HepG2 (cell line): Measurements from ENCODE around the gene FCGR1A.
"Not testable (repeated sequence)": the region's sequence is repeated elsewhere in the genome, so short reads cannot be mapped to it uniquely, and the experiment has no call there.

ENCODE experiments used
- MAZ ChIP-seq, 2 experiments: sonication (generic) in 1 of 2; formaldehyde crosslinking in 1 of 2; IDR thresholded peaks; 2 replicates each; pipeline versions ENCODE4 v1.5.0 to v1.6.1; 2012 to 2020; ENCODE audit warnings: low read depth in 2 of 2, mild to moderate bottlenecking in 2 of 2, borderline replicate concordance in 1 of 2, improper control_type of control experiment in 1 of 2, low read length in 1 of 2, missing genetic modification reagents in 1 of 2, moderate library complexity in 1 of 2
- TAF1 ChIP-seq: sonication (generic); formaldehyde crosslinking; IDR thresholded peaks from 2 replicates; pipeline ENCODE4 v1.4.0; 2020; ENCODE audit warnings: missing genetic modification reagents
- TF ChIP-seq, protein P1 (sequence below): sonication (generic); formaldehyde crosslinking; IDR thresholded peaks from 2 replicates; pipeline ENCODE4 v1.8.1; 2023; ENCODE audit warnings: missing genetic modification reagents, inconsistent platforms, borderline replicate concordance
- TF ChIP-seq, protein P2 (sequence below): sonication (generic); formaldehyde crosslinking; IDR thresholded peaks from 2 replicates; pipeline ENCODE4 v1.5.0; 2020; ENCODE audit warnings: mild to moderate bottlenecking, missing genetic modification reagents, moderate library complexity
- TF ChIP-seq, protein P3 (sequence below): sonication (generic); formaldehyde crosslinking; IDR thresholded peaks from 2 replicates; pipeline ENCODE4 v1.4.0; 2020; ENCODE audit warnings: low read depth, mild to moderate bottlenecking, missing genetic modification reagents

GRCh38 chr1:149778313-149778712 lies 4.2 kb upstream of the FCGR1A start:
- not testable (repeated sequence) for TF ChIP-seq TAF1 (CRISPR knock-in tag); MAZ (IDR thresholded peaks at IDR 0.05; ENCODE audit: borderline replicate concordance, low read depth, low read length); MAZ (CRISPR knock-in tag; IDR thresholded peaks at IDR 0.05; ENCODE audit: low read depth)
- TF ChIP-seq, protein P1, sequence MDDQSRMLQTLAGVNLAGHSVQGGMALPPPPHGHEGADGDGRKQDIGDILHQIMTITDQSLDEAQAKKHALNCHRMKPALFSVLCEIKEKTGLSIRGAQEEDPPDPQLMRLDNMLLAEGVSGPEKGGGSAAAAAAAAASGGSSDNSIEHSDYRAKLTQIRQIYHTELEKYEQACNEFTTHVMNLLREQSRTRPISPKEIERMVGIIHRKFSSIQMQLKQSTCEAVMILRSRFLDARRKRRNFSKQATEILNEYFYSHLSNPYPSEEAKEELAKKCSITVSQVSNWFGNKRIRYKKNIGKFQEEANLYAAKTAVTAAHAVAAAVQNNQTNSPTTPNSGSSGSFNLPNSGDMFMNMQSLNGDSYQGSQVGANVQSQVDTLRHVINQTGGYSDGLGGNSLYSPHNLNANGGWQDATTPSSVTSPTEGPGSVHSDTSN (CRISPR knock-in tag): not testable (repeated sequence)
- TF ChIP-seq, protein P2, sequence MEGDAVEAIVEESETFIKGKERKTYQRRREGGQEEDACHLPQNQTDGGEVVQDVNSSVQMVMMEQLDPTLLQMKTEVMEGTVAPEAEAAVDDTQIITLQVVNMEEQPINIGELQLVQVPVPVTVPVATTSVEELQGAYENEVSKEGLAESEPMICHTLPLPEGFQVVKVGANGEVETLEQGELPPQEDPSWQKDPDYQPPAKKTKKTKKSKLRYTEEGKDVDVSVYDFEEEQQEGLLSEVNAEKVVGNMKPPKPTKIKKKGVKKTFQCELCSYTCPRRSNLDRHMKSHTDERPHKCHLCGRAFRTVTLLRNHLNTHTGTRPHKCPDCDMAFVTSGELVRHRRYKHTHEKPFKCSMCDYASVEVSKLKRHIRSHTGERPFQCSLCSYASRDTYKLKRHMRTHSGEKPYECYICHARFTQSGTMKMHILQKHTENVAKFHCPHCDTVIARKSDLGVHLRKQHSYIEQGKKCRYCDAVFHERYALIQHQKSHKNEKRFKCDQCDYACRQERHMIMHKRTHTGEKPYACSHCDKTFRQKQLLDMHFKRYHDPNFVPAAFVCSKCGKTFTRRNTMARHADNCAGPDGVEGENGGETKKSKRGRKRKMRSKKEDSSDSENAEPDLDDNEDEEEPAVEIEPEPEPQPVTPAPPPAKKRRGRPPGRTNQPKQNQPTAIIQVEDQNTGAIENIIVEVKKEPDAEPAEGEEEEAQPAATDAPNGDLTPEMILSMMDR (CRISPR knock-in tag): not testable (repeated sequence)
- TF ChIP-seq, protein P3, sequence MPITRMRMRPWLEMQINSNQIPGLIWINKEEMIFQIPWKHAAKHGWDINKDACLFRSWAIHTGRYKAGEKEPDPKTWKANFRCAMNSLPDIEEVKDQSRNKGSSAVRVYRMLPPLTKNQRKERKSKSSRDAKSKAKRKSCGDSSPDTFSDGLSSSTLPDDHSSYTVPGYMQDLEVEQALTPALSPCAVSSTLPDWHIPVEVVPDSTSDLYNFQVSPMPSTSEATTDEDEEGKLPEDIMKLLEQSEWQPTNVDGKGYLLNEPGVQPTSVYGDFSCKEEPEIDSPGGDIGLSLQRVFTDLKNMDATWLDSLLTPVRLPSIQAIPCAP (CRISPR knock-in tag): not testable (repeated sequence)
